K562 (cell line): ENCODE results near the gene USHBP1. TPM values are rescaled to one million over a fixed set of nuclear protein-coding genes. Genes with fewer than 3 reads are reported as not detected.
A peak's percentile ranks its signal among the peaks of the same experiment; 100 is the strongest.

Source experiments
- ATAC-seq: fragments of 200-7000 bp; cut with Tn5 transposase; 3 replicates; pipeline ENCODE4 v1.9.1; 2020; ENCODE audit warnings: moderate library complexity
- BruUV-seq: library from RNA; stranded (reverse); fragments of 400-500 nt; replicated peaks from 2 replicates; lab custom pipeline; 2021; lab: Mats Ljungman, UMichigan
- CTCF ChIA-PET: fragments of 300-600 bp; formaldehyde crosslinking; extraction: SDS; loops from one replicate; lab custom pipeline; 2021; ENCODE audit warnings: low intra/inter-chr PET ratio; lab: Yijun Ruan, JAX
- POLR2A ChIA-PET: fragments of 300-600, 350-650 bp; sonication (Branson Sonifier 250); formaldehyde crosslinking; extraction: SDS; loops from one replicate; lab custom pipeline; 2021; ENCODE audit warnings: antibody characterized with exemption, inconsistent platforms; lab: Yijun Ruan, JAX
- DNase-seq, 4 experiments: peaks; one replicate each; pipeline versions ENCODE4 v3.0.0 to v3.0.0-alpha.2; 2011 to 2018; ENCODE audit warnings: low spot score in 3 of 4, mixed read lengths in 3 of 4; ENCODE audit errors: extremely low read depth in 1 of 4
- FAIRE-seq: peaks from 2 replicates; lab custom pipeline; 2011; peaks lifted over from hg19 to GRCh38; lab: Jason Lieb, UNC
- H2AFZ ChIP-seq: 2 replicates; pipeline ENCODE4 v1.6.0; 2011; ENCODE audit warnings: low read depth, low read length, control low read depth, inconsistent platforms
- H3K27ac ChIP-seq: fragments of 200-600 bp; 3 replicates; pipeline ENCODE4 v1.8.0; 2011; ENCODE audit warnings: low read depth, mild to moderate bottlenecking, control low read depth, inconsistent platforms, low read length, moderate library complexity, mixed read lengths; ENCODE audit errors: extremely low read depth
- H3K27me3 ChIP-seq, 2 experiments: fragments of 300-600 bp in 1 of 2; 2 replicates in 1 of 2; 3 replicates in 1 of 2; pipeline versions ENCODE4 v1.6.0 to v1.8.0; 2011; ENCODE audit warnings: inconsistent platforms in 2 of 2, low read length in 2 of 2, mild to moderate bottlenecking in 1 of 2, mixed read lengths in 1 of 2, moderate library complexity in 1 of 2; ENCODE audit not compliant: control insufficient read depth in 2 of 2, insufficient read depth in 2 of 2
- H3K36me3 ChIP-seq: fragments of 300-600 bp; 3 replicates; pipeline ENCODE4 v1.8.0; 2011; ENCODE audit warnings: mild to moderate bottlenecking, low read length, inconsistent platforms; ENCODE audit not compliant: control insufficient read depth, insufficient read depth
- H3K4me1 ChIP-seq, 2 experiments: fragments of 200-600 bp in 1 of 2; replicated peaks in 1 of 2; 2 replicates in 1 of 2; 3 replicates in 1 of 2; pipeline versions ENCODE4 v1.5.1 to v1.8.0; 2011; ENCODE audit warnings: inconsistent platforms in 2 of 2, low read length in 2 of 2, mild to moderate bottlenecking in 1 of 2, mixed read lengths in 1 of 2, moderate library complexity in 1 of 2; ENCODE audit not compliant: control insufficient read depth in 2 of 2, insufficient read depth in 2 of 2
- H3K4me2 ChIP-seq: 2 replicates; pipeline ENCODE4 v1.6.1; 2011; ENCODE audit warnings: low read length, control low read depth, inconsistent platforms, mixed read lengths; ENCODE audit not compliant: insufficient read depth
- H3K4me3 ChIP-seq: fragments of 200-600 bp; sonication (generic), shearing (Covaris generic); 2 replicates; pipeline ENCODE4 v1.5.1; 2016; ENCODE audit warnings: control low read depth, inconsistent platforms
- H3K79me2 ChIP-seq: fragments of 200-600 bp; 3 replicates; pipeline ENCODE4 v1.8.0; 2011; ENCODE audit warnings: low read length, inconsistent platforms; ENCODE audit not compliant: control insufficient read depth, insufficient read depth
- H3K9ac ChIP-seq, 2 experiments: 2 replicates each; pipeline versions ENCODE4 v1.6.0 to v1.6.1; 2011; ENCODE audit warnings: low read depth in 2 of 2, low read length in 2 of 2, control low read depth in 1 of 2, inconsistent platforms in 1 of 2, mild to moderate bottlenecking in 1 of 2, mixed read lengths in 1 of 2; ENCODE audit not compliant: insufficient read depth in 1 of 2
- H3K9me1 ChIP-seq: one replicate; pipeline ENCODE4 v1.6.0; 2011; ENCODE audit warnings: inconsistent platforms, mild to moderate bottlenecking, low read length, moderate library complexity; ENCODE audit not compliant: control insufficient read depth, insufficient read depth
- H3K9me3 ChIP-seq: replicated peaks from 2 replicates; pipeline ENCODE4 v1.5.1; 2011; ENCODE audit warnings: low read depth, low read length, inconsistent platforms; ENCODE audit not compliant: control insufficient read depth, insufficient read depth
- H4K20me1 ChIP-seq: replicated peaks from 2 replicates; pipeline ENCODE4 v1.6.1; 2011; ENCODE audit warnings: low read length, inconsistent platforms, mixed read lengths; ENCODE audit not compliant: control insufficient read depth, insufficient read depth
- ARID1B ChIP-seq: fragments of 450-650 bp; IDR thresholded peaks from 2 replicates; pipeline ENCODE4 v1.6.1; 2016; ENCODE audit warnings: antibody characterized with exemption, mild to moderate bottlenecking, inconsistent platforms
- ATF2 ChIP-seq: sonication (generic); formaldehyde crosslinking; IDR thresholded peaks from 2 replicates; pipeline ENCODE4 v1.8.1; 2022; ENCODE audit warnings: missing genetic modification reagents
- GATAD2B ChIP-seq: fragments of 450-650 bp; IDR thresholded peaks from 2 replicates; pipeline ENCODE4 v1.6.1; 2017; ENCODE audit warnings: mild to moderate bottlenecking, borderline replicate concordance
- NCOA6 ChIP-seq: fragments of 450-650 bp; IDR thresholded peaks from 2 replicates; pipeline ENCODE4 v1.6.1; 2017; ENCODE audit warnings: mild to moderate bottlenecking
- PRMT5 ChIP-seq: sonication (generic); formaldehyde crosslinking; IDR thresholded peaks from 2 replicates; pipeline ENCODE4 v1.5.0; 2020; ENCODE audit warnings: missing genetic modification reagents
- RBFOX2 ChIP-seq: fragments of 200-400 bp; formaldehyde crosslinking; IDR thresholded peaks from 2 replicates; pipeline ENCODE4 v1.6.1; 2017; ENCODE audit warnings: low read depth, mild to moderate bottlenecking, low read length, moderate library complexity
- RFX7 ChIP-seq: fragments of 250-450 bp; sonication (Bioruptor Pico); IDR thresholded peaks from 2 replicates; pipeline ENCODE4 v1.5.1; 2021; ENCODE audit warnings: mild to moderate bottlenecking
- TEAD2 ChIP-seq: fragments of 450-650 bp; IDR thresholded peaks from 2 replicates; pipeline ENCODE4 v1.6.1; 2016; ENCODE audit warnings: missing genetic modification characterization, control low read depth, missing compliant biosample characterization
- TSHZ1 ChIP-seq: fragments of 250-450 bp; sonication (Bioruptor Pico); IDR thresholded peaks from 2 replicates; pipeline ENCODE4 v1.4.0; 2020; ENCODE audit warnings: mild to moderate bottlenecking, moderate library complexity
- ZNF589 ChIP-seq: fragments of 200-800 bp; sonication (Bioruptor generic); IDR thresholded peaks from 2 replicates; pipeline ENCODE4 v1.6.1; 2016; ENCODE audit warnings: low read depth, missing genetic modification characterization, missing compliant biosample characterization
- ZNF592 ChIP-seq: fragments of 450-650 bp; IDR thresholded peaks from 2 replicates; pipeline ENCODE4 v1.6.1; 2017; ENCODE audit warnings: antibody characterized with exemption, mild to moderate bottlenecking
- ZNF766 ChIP-seq: fragments of 200-800 bp; sonication (Bioruptor generic); conservative IDR thresholded peaks from 2 replicates; pipeline ENCODE4 v1.6.1; 2016; ENCODE audit warnings: missing genetic modification characterization, missing compliant biosample characterization
- WGBS: fragments of 100-300 bp; shearing (Covaris generic); methylation state at CpG from one replicate; pipeline ENCODE4 v1.1.6; 2016; ENCODE audit warnings: low coverage, mixed read lengths; ENCODE audit not compliant: insufficient coverage; ENCODE audit errors: missing lambda C conversion rate; 5-methylcytosine and 5-hydroxymethylcytosine counted together
- in situ Hi-C: fragments of 300-500 bp; cut with MboI; formaldehyde crosslinking; loops from 4 replicates; pipeline ENCODE4 v1.15.0; 2018; ENCODE audit warnings: inconsistent platforms, mixed read lengths
- intact Hi-C: fragments of 100-400 bp; cut with micrococcal nuclease; formaldehyde crosslinking; loops from 2 replicates; pipeline ENCODE4 v1.14.2; 2022
- polyA plus RNA-seq, 8 experiments: library from polyadenylated mRNA; depleted of rRNA in 4 of 8; stranded (reverse) in 5 of 8; unstranded in 3 of 8; fragments of >200 nt; fragmentation: Nextera tagmentation in 2 of 8; fragmentation: Illumina TruSeq in 1 of 8; extraction: Ambion mirVana in 2 of 8; extraction: Trizol in 1 of 8; gene quantifications; 2 replicates each; pipeline versions ENCODE4 v1.2.1 to v1.2.3, GENCODE V29; 2011 to 2014; ENCODE audit warnings: inconsistent platforms in 1 of 8, missing spikeins in 1 of 8
- total RNA-seq, 7 experiments: library from RNA; depleted of rRNA in 6 of 7; stranded (reverse); fragments of >200 nt in 6 of 7; fragmentation: Illumina TruSeq in 2 of 7; extraction: Trizol in 2 of 7; gene quantifications; 2 replicates each; pipeline versions ENCODE4 v1.2.1 to v1.2.3, GENCODE V29; 2011 to 2021; ENCODE audit warnings: low replicate concordance in 1 of 7

USHBP1 gene
- total and polyA plus RNA-seq, 9 of the 15 experiments (the other 6 are each of a cell fraction or from before 2014, with no cell fraction given) = 0.03 to 0.10 (median 0.05) TPM; not detected in 5

GRCh38 chr19:17235971-17236777 is 28.4 kb downstream of the USHBP1 start:
- BruUV-seq = no TSS peak
- H3K9me3 ChIP-seq = no peaks in the 10 kb centered on the region
- in situ Hi-C loops (no loop called here), intact Hi-C loops (loop anchor here (1.0 kb wide), 1 partner anchor 9 kb away; no protein-coding TSS in a partner anchor)
- DNase-seq (peak; percentile 85 to 90 (median 87)), ATAC-seq (peak; percentile 67), FAIRE-seq (no peak)
- no peaks in the 10 kb centered on the region for H3K9me1 ChIP-seq
- H3K79me2 ChIP-seq = peaks cover 62% of the 10 kb centered on the region
- ChIA-PET POLR2A (interaction anchor here (0.6 to 11.3 kb wide), 11 partner anchors 10 to 177 kb away, joined by 3 to 129 read pairs (median 4); partner anchors contain the start of genes OCEL1 and USE1), CTCF (no interaction called here)
- H3K36me3 ChIP-seq = peaks cover 69% of the 10 kb centered on the region; the same call in 2 of the 3 replicates
- 73% methylated on average over 1 of the region's 27 CpGs for WGBS
- H3K4me2 ChIP-seq = peak overlapping the region; percentile 98
- peak overlapping the region; percentile 82 to 92 for H3K9ac ChIP-seq
- H2AFZ ChIP-seq = peak overlapping the region; percentile 76
- H3K27ac ChIP-seq = peak overlapping the region; percentile 87
- no peaks in the 10 kb centered on the region for H3K27me3 ChIP-seq
- H3K4me1 ChIP-seq = peaks cover 18 to 49% of the 10 kb centered on the region in 2 experiments
- H3K4me3 ChIP-seq = peak overlapping the region; percentile 77
- peaks cover 7% of the 10 kb centered on the region; the same call in 1 of the 2 replicates for H4K20me1 ChIP-seq
- 0 out of 2 replicates have a peak, but pooled peaks have one; percentile 9 for TF ChIP-seq ZNF589 (CRISPR knock-in tag)
- TF ChIP-seq TSHZ1 (CRISPR knock-in tag) = no peak
- 0 out of 2 replicates have a peak, but pooled peaks have one; percentile 8 for TF ChIP-seq GATAD2B
- TF ChIP-seq TEAD2 (tag) = no peak
- no peak for TF ChIP-seq NCOA6
- TF ChIP-seq ZNF592 = 0 out of 2 replicates have a peak, but pooled peaks have one; percentile 42
- peak; percentile 36 for TF ChIP-seq RBFOX2
- 0 out of 2 replicates have a peak, but pooled peaks have one; percentile 1 for TF ChIP-seq ZNF766 (CRISPR knock-in tag)
- no peak for TF ChIP-seq PRMT5 (CRISPR knock-in tag)
- TF ChIP-seq ATF2 (CRISPR knock-in tag) = no peak
- TF ChIP-seq RFX7 (CRISPR knock-in tag) = no peak
- TF ChIP-seq ARID1B = no peak
